ENCODE data around the gene GRIK4. TPM values are rescaled to one million over a fixed set of nuclear protein-coding genes. Genes with fewer than 3 reads are reported as not detected.

GRIK4 gene
- total and polyA plus RNA-seq, 9 of the 15 experiments (the other 6 are each of a cell fraction or from before 2014, with no cell fraction given): not detected

GRCh38 chr11:120842195-120842594 is 330.6 kb downstream of the GRIK4 start:
- Histone ChIP-seq H3K9me1 (ENCODE audit: control insufficient read depth, insufficient read depth, low read length) (no peaks in the 10 kb centered on the region), H3K4me2 (ENCODE audit: insufficient read depth, low read length) (no peak overlapping the region), H3K27me3 (ENCODE audit: control insufficient read depth in 2 of 2, insufficient read depth in 2 of 2, low read length in 2 of 2) (peaks cover 0 to under 1% of the 10 kb centered on the region in 2 experiments; a peak in 2 of 5 replicates), H3K79me2 (ENCODE audit: control insufficient read depth, insufficient read depth, low read length) (no peaks in the 10 kb centered on the region), H2AFZ (ENCODE audit: low read depth, low read length) (no peak overlapping the region), H3K9ac (ENCODE audit: insufficient read depth in 1 of 2, low read depth in 2 of 2, low read length in 2 of 2) (no peak overlapping the region), H3K36me3 (ENCODE audit: control insufficient read depth, insufficient read depth, low read length) (no peaks in the 10 kb centered on the region), H3K9me3 (replicated peaks; ENCODE audit: control insufficient read depth, insufficient read depth, low read depth, low read length) (no peaks in the 10 kb centered on the region), H4K20me1 (replicated peaks; ENCODE audit: control insufficient read depth, insufficient read depth, low read length) (no peaks in the 10 kb centered on the region; the same call in 1 of the 2 replicates), H3K4me1 (replicated peaks in 1 of 2; ENCODE audit: control insufficient read depth in 2 of 2, insufficient read depth in 2 of 2, low read length in 2 of 2) (no peaks in the 10 kb centered on the region), H3K27ac (ENCODE audit: extremely low read depth, low read depth, low read length) (no peak overlapping the region), H3K4me3 (no peak overlapping the region)
- WGBS (ENCODE audit: insufficient coverage, low coverage, missing lambda C conversion rate): 0% methylated on average over 1 of the region's 1 CpG
- intact Hi-C loops (cut with micrococcal nuclease) (no loop called here), in situ Hi-C loops (cut with MboI) (no loop called here)
- TF ChIP-seq RAD51 (IDR thresholded peaks at IDR 0.05; ENCODE audit: borderline replicate concordance, low read depth) (peak; percentile 44; the same call in 1 of the 2 replicates), MAX (CRISPR knock-in tag; IDR thresholded peaks at IDR 0.05) (no peak), RBM14 (IDR thresholded peaks at IDR 0.05; ENCODE audit: borderline replicate concordance, insufficient read depth, low read depth, low read length) (no peak), DEAF1 (CRISPR knock-in tag; IDR thresholded peaks at IDR 0.05) (no peak), ZSCAN29 (IDR thresholded peaks at IDR 0.05) (no peak), PTBP1 (IDR thresholded peaks at IDR 0.05; ENCODE audit: low read depth, low read length) (no peak), HDAC6 (IDR thresholded peaks at IDR 0.05; ENCODE audit: low read depth, low read length) (no peak), NRF1 (conservative IDR thresholded peaks at IDR 0.05 in 1 of 2, IDR thresholded peaks at IDR 0.05 in 1 of 2) (no peak), USF2 (CRISPR knock-in tag; IDR thresholded peaks at IDR 0.05) (peak; percentile 82), MEF2D (tag; conservative IDR thresholded peaks at IDR 0.05; ENCODE audit: low read depth) (no peak), ZBTB2 (IDR thresholded peaks at IDR 0.05) (no peak), HCFC1 (IDR thresholded peaks at IDR 0.05; ENCODE audit: low read depth, low read length) (peak; percentile 57), TAF9B (IDR thresholded peaks at IDR 0.05; ENCODE audit: partially characterized antibody) (no peak), THAP12 (CRISPR knock-in tag; IDR thresholded peaks at IDR 0.05) (no peak)
- peak in 3 of 4 experiments; percentile 2 to 36 (median 28) for DNase-seq (ENCODE audit: extremely low read depth in 1 of 4, low spot score in 3 of 4)
- ChIA-PET POLR2A (interaction anchor here (1.8 kb wide), 1 partner anchor 18 kb away, joined by 7 read pairs; no protein-coding TSS in a partner anchor), CTCF (ENCODE audit: low intra/inter-chr PET ratio) (no interaction called here)
- FAIRE-seq: no peak
- peak; percentile 44; the same call in 2 of the 3 replicates for ATAC-seq
- no TSS peak for BruUV-seq (replicated peaks)

Data from K562 (cell line).